ENCODE data around the gene LTBP1. TPM values are rescaled to one million over a fixed set of nuclear protein-coding genes. Genes with fewer than 3 reads are reported as not detected.

The LTBP1 gene
- total RNA-seq, 1 experiment from 2014 or later = 13.9 TPM

- peaks cover 18% of the 10 kb centered on the region for H3K4me1 Mint-ChIP-seq (ENCODE audit: low read depth, unreplicated experiment)
- intact Hi-C loops (cut with micrococcal nuclease; ENCODE audit: unreplicated experiment) = no loop called here
- CTCF ChIA-PET = interaction anchor here (0.9 kb wide), 1 partner anchor 22 kb away, joined by 7 read pairs; no protein-coding TSS in a partner anchor
- H3K27ac Mint-ChIP-seq (ENCODE audit: unreplicated experiment) = no peak overlapping the region
- no peak for DNase-seq
- H3K4me3 Mint-ChIP-seq (ENCODE audit: low read depth, unreplicated experiment) = no peak overlapping the region
- TF ChIP-seq, protein P1, sequence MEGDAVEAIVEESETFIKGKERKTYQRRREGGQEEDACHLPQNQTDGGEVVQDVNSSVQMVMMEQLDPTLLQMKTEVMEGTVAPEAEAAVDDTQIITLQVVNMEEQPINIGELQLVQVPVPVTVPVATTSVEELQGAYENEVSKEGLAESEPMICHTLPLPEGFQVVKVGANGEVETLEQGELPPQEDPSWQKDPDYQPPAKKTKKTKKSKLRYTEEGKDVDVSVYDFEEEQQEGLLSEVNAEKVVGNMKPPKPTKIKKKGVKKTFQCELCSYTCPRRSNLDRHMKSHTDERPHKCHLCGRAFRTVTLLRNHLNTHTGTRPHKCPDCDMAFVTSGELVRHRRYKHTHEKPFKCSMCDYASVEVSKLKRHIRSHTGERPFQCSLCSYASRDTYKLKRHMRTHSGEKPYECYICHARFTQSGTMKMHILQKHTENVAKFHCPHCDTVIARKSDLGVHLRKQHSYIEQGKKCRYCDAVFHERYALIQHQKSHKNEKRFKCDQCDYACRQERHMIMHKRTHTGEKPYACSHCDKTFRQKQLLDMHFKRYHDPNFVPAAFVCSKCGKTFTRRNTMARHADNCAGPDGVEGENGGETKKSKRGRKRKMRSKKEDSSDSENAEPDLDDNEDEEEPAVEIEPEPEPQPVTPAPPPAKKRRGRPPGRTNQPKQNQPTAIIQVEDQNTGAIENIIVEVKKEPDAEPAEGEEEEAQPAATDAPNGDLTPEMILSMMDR (IDR thresholded peaks at IDR 0.05; ENCODE audit: unreplicated experiment) = no peak
- no TSS peak for BruUV-seq (replicated peaks)
- no peaks in the 10 kb centered on the region for H3K9me3 Mint-ChIP-seq (ENCODE audit: low read depth, unreplicated experiment)
- no peaks in the 10 kb centered on the region for H3K36me3 Mint-ChIP-seq (ENCODE audit: insufficient read depth, unreplicated experiment)
- no peaks in the 10 kb centered on the region for H3K27me3 Mint-ChIP-seq (ENCODE audit: unreplicated experiment)
These were observed 161.1 kb downstream of the LTBP1 start for GRCh38 chr2:33107690-33108482.

DNA sequence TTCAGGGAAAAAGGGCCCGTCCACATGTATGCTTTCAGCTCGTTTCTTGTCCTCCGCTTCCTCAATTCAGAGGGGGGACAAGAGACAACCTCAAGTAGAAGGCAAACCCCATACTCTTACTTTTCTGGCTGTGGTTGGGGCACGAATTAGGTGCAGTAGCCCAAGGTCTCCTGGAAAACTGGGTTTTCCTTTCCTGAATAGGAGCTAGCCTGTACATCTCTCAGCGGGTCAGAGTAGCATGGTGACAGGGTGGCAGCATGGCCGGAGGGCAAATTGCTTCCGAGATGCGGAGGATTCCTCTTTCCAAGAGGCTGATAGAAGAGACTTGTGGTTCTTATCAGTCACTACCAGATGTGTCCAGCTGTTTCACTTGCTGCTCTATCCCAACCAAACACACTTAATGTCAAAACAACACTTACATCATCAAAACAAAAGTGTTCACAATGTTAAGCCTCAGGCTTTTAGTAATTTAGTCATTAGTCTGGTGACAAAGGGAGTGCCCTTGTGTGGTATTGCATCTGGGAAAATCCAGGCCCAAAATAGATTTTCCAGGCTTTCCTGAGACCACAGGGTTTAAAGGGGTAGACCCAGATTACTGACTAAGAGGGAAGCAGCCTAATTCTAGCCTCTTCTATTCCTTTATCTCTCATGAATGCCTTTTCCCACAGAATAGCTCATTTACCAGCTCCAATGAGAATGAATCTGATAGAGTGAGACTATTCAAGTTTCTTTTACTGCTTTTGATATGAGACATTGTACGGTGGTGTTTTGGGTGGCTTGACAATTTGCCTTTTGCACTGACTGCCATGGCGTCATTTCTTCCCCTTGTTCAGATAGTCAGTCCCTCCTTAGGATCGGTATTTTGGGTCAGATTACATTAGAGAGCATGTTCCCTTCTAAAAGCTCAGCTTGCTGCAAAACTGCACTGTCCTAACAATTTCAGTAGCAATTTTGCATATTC is 162.0 kb downstream of the LTBP1 start:
- Mint-ChIP-seq H3K4me3 (ENCODE audit: low read depth, unreplicated experiment) (no peak overlapping the region), H3K4me1 (ENCODE audit: low read depth, unreplicated experiment) (peaks cover 14% of the 10 kb centered on the region), H3K27ac (ENCODE audit: unreplicated experiment) (no peak overlapping the region), H3K36me3 (ENCODE audit: insufficient read depth, unreplicated experiment) (no peaks in the 10 kb centered on the region), H3K27me3 (ENCODE audit: unreplicated experiment) (no peaks in the 10 kb centered on the region), H3K9me3 (ENCODE audit: low read depth, unreplicated experiment) (no peaks in the 10 kb centered on the region)
- TF ChIP-seq, protein P1 (IDR thresholded peaks at IDR 0.05; ENCODE audit: unreplicated experiment) = no peak
- intact Hi-C loops (cut with micrococcal nuclease; ENCODE audit: unreplicated experiment) = no loop called here
- BruUV-seq (replicated peaks) = no TSS peak
- DNase-seq = no peak
- CTCF ChIA-PET = no interaction called here

- TF ChIP-seq, protein P1 (IDR thresholded peaks at IDR 0.05; ENCODE audit: unreplicated experiment) = no peak
- no peaks in the 10 kb centered on the region for H3K27me3 Mint-ChIP-seq (ENCODE audit: unreplicated experiment)
- H3K4me3 Mint-ChIP-seq (ENCODE audit: low read depth, unreplicated experiment) = no peak overlapping the region
- H3K36me3 Mint-ChIP-seq (ENCODE audit: insufficient read depth, unreplicated experiment) = no peaks in the 10 kb centered on the region
- H3K9me3 Mint-ChIP-seq (ENCODE audit: low read depth, unreplicated experiment) = no peaks in the 10 kb centered on the region
- no TSS peak for BruUV-seq (replicated peaks)
- H3K27ac Mint-ChIP-seq (ENCODE audit: unreplicated experiment) = no peak overlapping the region
- no peaks in the 10 kb centered on the region for H3K4me1 Mint-ChIP-seq (ENCODE audit: low read depth, unreplicated experiment)
- no peak for DNase-seq
- CTCF ChIA-PET = no interaction called here
- intact Hi-C loops (cut with micrococcal nuclease; ENCODE audit: unreplicated experiment) = no loop called here
These were observed 163.7 kb downstream of the LTBP1 start for GRCh38 chr2:33110461-33110860.

- Mint-ChIP-seq H3K27me3 (ENCODE audit: unreplicated experiment) (no peaks in the 10 kb centered on the region), H3K27ac (ENCODE audit: unreplicated experiment) (no peak overlapping the region), H3K36me3 (ENCODE audit: insufficient read depth, unreplicated experiment) (no peaks in the 10 kb centered on the region), H3K4me1 (ENCODE audit: low read depth, unreplicated experiment) (no peaks in the 10 kb centered on the region), H3K9me3 (ENCODE audit: low read depth, unreplicated experiment) (no peaks in the 10 kb centered on the region), H3K4me3 (ENCODE audit: low read depth, unreplicated experiment) (no peak overlapping the region)
- CTCF ChIA-PET = no interaction called here
- TF ChIP-seq, protein P1 (IDR thresholded peaks at IDR 0.05; ENCODE audit: unreplicated experiment) = no peak
- intact Hi-C loops (cut with micrococcal nuclease; ENCODE audit: unreplicated experiment) = no loop called here
- DNase-seq = no peak
- BruUV-seq (replicated peaks) = no TSS peak
These were observed 164.3 kb downstream of the LTBP1 start for GRCh38 chr2:33111002-33111446.

All from Calu3 (cell line).